Neural cell (in vitro differentiated cells): ENCODE data around the gene ST7L.

Source experiments
- EZH2 ChIP-seq: fragments of 200-600, 300-800 bp; shearing (Covaris generic), sonication (generic); IDR thresholded peaks from 2 replicates; pipeline ENCODE4 v1.6.1; 2014; ENCODE audit warnings: antibody characterized with exemption, low read length, borderline replicate concordance, mild to moderate bottlenecking; ENCODE audit not compliant: insufficient read depth, poor library complexity, severe bottlenecking
- MXI1 ChIP-seq: fragments of 450-650 bp; conservative IDR thresholded peaks from 2 replicates; pipeline ENCODE4 v1.6.1; 2014; ENCODE audit warnings: antibody characterized with exemption, mild to moderate bottlenecking; ENCODE audit not compliant: poor library complexity, severe bottlenecking
- POLR2AphosphoS5 ChIP-seq: IDR thresholded peaks from 2 replicates; pipeline ENCODE4 v1.6.1; 2012
- RAD21 ChIP-seq: fragments of 450-650 bp; conservative IDR thresholded peaks from 2 replicates; pipeline ENCODE4 v1.6.1; 2014; ENCODE audit warnings: antibody characterized with exemption, mild to moderate bottlenecking, moderate library complexity
- SMC3 ChIP-seq: fragments of 450-650 bp; conservative IDR thresholded peaks from 2 replicates; pipeline ENCODE4 v1.6.1; 2014; ENCODE audit warnings: antibody characterized with exemption, mild to moderate bottlenecking, moderate library complexity; ENCODE audit not compliant: poor library complexity
- TAF1 ChIP-seq: IDR thresholded peaks from 2 replicates; pipeline ENCODE4 v1.6.1; 2012; ENCODE audit warnings: low read depth
- TF ChIP-seq, protein P1 (sequence below): fragments of 450-650 bp; IDR thresholded peaks from 2 replicates; pipeline ENCODE4 v1.5.1; 2014; ENCODE audit warnings: antibody characterized with exemption, mild to moderate bottlenecking, moderate library complexity; ENCODE audit not compliant: poor library complexity, severe bottlenecking
- TF ChIP-seq, protein P2 (sequence below): IDR thresholded peaks from 2 replicates; pipeline ENCODE4 v1.6.1; 2012; ENCODE audit warnings: borderline replicate concordance

DNA sequence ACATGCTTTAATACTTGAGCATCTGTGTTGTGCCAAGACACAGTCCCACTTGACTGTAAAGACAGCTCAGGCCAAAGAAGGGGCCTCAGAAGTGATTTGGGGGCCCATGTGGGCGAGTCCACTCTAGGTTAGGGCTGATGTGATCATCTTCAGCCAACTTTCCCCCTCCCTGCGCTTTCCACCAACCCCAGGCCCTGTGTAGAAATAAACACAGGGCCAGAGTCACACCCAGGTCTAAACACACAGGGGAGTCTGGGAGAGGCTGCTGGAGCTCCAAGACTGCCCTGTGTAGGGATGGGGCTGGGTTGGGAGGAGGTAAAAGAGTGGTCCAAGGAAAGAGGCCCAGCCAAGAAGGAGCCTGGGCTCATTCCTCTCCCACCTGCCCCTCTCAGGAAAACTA is 112.6 kb downstream of the ST7L start:
- no peak for TF ChIP-seq EZH2
- TF ChIP-seq POLR2AphosphoS5 = no peak
- TF ChIP-seq, protein P1, sequence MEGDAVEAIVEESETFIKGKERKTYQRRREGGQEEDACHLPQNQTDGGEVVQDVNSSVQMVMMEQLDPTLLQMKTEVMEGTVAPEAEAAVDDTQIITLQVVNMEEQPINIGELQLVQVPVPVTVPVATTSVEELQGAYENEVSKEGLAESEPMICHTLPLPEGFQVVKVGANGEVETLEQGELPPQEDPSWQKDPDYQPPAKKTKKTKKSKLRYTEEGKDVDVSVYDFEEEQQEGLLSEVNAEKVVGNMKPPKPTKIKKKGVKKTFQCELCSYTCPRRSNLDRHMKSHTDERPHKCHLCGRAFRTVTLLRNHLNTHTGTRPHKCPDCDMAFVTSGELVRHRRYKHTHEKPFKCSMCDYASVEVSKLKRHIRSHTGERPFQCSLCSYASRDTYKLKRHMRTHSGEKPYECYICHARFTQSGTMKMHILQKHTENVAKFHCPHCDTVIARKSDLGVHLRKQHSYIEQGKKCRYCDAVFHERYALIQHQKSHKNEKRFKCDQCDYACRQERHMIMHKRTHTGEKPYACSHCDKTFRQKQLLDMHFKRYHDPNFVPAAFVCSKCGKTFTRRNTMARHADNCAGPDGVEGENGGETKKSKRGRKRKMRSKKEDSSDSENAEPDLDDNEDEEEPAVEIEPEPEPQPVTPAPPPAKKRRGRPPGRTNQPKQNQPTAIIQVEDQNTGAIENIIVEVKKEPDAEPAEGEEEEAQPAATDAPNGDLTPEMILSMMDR = no peak
- TF ChIP-seq RAD21 = no peak
- TF ChIP-seq TAF1 = no peak
- TF ChIP-seq, protein P2, sequence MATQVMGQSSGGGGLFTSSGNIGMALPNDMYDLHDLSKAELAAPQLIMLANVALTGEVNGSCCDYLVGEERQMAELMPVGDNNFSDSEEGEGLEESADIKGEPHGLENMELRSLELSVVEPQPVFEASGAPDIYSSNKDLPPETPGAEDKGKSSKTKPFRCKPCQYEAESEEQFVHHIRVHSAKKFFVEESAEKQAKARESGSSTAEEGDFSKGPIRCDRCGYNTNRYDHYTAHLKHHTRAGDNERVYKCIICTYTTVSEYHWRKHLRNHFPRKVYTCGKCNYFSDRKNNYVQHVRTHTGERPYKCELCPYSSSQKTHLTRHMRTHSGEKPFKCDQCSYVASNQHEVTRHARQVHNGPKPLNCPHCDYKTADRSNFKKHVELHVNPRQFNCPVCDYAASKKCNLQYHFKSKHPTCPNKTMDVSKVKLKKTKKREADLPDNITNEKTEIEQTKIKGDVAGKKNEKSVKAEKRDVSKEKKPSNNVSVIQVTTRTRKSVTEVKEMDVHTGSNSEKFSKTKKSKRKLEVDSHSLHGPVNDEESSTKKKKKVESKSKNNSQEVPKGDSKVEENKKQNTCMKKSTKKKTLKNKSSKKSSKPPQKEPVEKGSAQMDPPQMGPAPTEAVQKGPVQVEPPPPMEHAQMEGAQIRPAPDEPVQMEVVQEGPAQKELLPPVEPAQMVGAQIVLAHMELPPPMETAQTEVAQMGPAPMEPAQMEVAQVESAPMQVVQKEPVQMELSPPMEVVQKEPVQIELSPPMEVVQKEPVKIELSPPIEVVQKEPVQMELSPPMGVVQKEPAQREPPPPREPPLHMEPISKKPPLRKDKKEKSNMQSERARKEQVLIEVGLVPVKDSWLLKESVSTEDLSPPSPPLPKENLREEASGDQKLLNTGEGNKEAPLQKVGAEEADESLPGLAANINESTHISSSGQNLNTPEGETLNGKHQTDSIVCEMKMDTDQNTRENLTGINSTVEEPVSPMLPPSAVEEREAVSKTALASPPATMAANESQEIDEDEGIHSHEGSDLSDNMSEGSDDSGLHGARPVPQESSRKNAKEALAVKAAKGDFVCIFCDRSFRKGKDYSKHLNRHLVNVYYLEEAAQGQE = no peak
- TF ChIP-seq SMC3 = no peak
- no peak for TF ChIP-seq MXI1
